GM12801 (cell line): Measurements from ENCODE around the gene C17orf113.

Experiments
- CTCF ChIP-seq: IDR thresholded peaks from one replicate; pipeline ENCODE4 v1.5.1; 2011; ENCODE audit warnings: control low read depth; ENCODE audit not compliant: insufficient read length; ENCODE audit errors: extremely low read depth

Gene C17orf113

GRCh38 chr17:42025936-42026335, 24.5 kb downstream of the C17orf113 start:
- TF ChIP-seq CTCF, result no peak

GRCh38 chr17:42025191-42025579, 25.2 kb downstream of the C17orf113 start:
- no peak for TF ChIP-seq CTCF

- no peak for TF ChIP-seq CTCF
Measured at GRCh38 chr17:42023524-42024349, 26.7 kb downstream of the C17orf113 start.

GRCh38 chr17:42019509-42020404, 30.6 kb downstream of the C17orf113 start, which contains the start of gene NKIRAS2:
TSS of gene NKIRAS2 (plus strand) at chr17:42020090. CDS start at chr17:42021578, 1,488 bp downstream.
- no peak for TF ChIP-seq CTCF

GRCh38 chr17:42018988-42019387, 31.4 kb downstream of the C17orf113 start:
- TF ChIP-seq CTCF, result no peak

- no peak for TF ChIP-seq CTCF
Measured at GRCh38 chr17:42018339-42018738, 32.1 kb downstream of the C17orf113 start.

- no peak for TF ChIP-seq CTCF
Measured at GRCh38 chr17:42017866-42018200, 32.6 kb downstream of the C17orf113 start.
